Endodermal cell (in vitro differentiated cells): ENCODE data around the gene INTS3. TPM values are rescaled to one million over a fixed set of nuclear protein-coding genes. Genes with fewer than 3 reads are reported as not detected.

Experiments used
- DNase-seq: peaks from one replicate; pipeline ENCODE4 v3.0.0-alpha.2; 2017
- H3K27ac ChIP-seq: 2 replicates; pipeline ENCODE4 v1.5.1; 2013; ENCODE audit warnings: mild to moderate bottlenecking, low read depth, low read length, moderate library complexity
- H3K27me3 ChIP-seq: 2 replicates; pipeline ENCODE4 v1.6.1; 2013; ENCODE audit warnings: mild to moderate bottlenecking, low read length, moderate library complexity; ENCODE audit not compliant: insufficient read depth, control insufficient read depth, poor library complexity, severe bottlenecking
- H3K36me3 ChIP-seq: 2 replicates; pipeline ENCODE4 v1.7.0; 2013; ENCODE audit warnings: mild to moderate bottlenecking, low read length, moderate library complexity; ENCODE audit not compliant: control insufficient read depth, insufficient read depth
- H3K4me1 ChIP-seq: one replicate; pipeline ENCODE4 v1.7.0; 2013; ENCODE audit warnings: low read length; ENCODE audit not compliant: control insufficient read depth, insufficient read depth
- H3K4me3 ChIP-seq: 2 replicates; pipeline ENCODE4 v1.5.1; 2013; ENCODE audit warnings: mild to moderate bottlenecking, low read length, moderate library complexity
- H3K9ac ChIP-seq: 2 replicates; pipeline ENCODE4 v1.6.1; 2013; ENCODE audit warnings: mild to moderate bottlenecking, low read length, moderate library complexity; ENCODE audit not compliant: poor library complexity, severe bottlenecking; ENCODE audit errors: extremely low read depth
- H3K9me3 ChIP-seq: 2 replicates; pipeline ENCODE4 v1.6.1; 2013; ENCODE audit warnings: mild to moderate bottlenecking, low read length, moderate library complexity; ENCODE audit not compliant: control insufficient read depth
- H3K27ac Mint-ChIP-seq: 2 replicates; pipeline ENCODE4 v1.8.0; 2020; ENCODE audit warnings: mixed read lengths
- H3K27me3 Mint-ChIP-seq: 2 replicates; pipeline ENCODE4 v1.8.0; 2021; ENCODE audit warnings: mild to moderate bottlenecking, mixed read lengths; ENCODE audit not compliant: insufficient read depth
- H3K36me3 Mint-ChIP-seq: 2 replicates; pipeline ENCODE4 v1.8.0; 2020; ENCODE audit warnings: low read depth, mixed read lengths
- H3K4me1 Mint-ChIP-seq: 2 replicates; pipeline ENCODE4 v1.8.0; 2020; ENCODE audit warnings: mixed read lengths
- H3K4me3 Mint-ChIP-seq: 2 replicates; pipeline ENCODE4 v1.8.0; 2020; ENCODE audit warnings: mild to moderate bottlenecking, moderate library complexity, mixed read lengths
- H3K9me3 Mint-ChIP-seq: 2 replicates; pipeline ENCODE4 v1.8.0; 2020; ENCODE audit warnings: mild to moderate bottlenecking, mixed read lengths
- CTCF ChIP-seq: fragments of 200-600 bp; sonication (generic); conservative IDR thresholded peaks from 2 replicates; pipeline ENCODE4 v1.5.0; 2021; ENCODE audit warnings: antibody characterized with exemption, mild to moderate bottlenecking
- WGBS, 2 experiments: methylation state at CpG; one replicate each; pipeline versions ENCODE4 v1.1.5 to v1.1.7; 2013; ENCODE audit warnings: missing lambda C conversion rate in 2 of 2, mixed read lengths in 1 of 2; ENCODE audit not compliant: insufficient coverage in 1 of 2, insufficient read length in 1 of 2; 5-methylcytosine and 5-hydroxymethylcytosine counted together
- total RNA-seq, 2 donors: library from RNA; stranded (reverse); fragmentation: NEBNext Ultra II Directional in 1 of 2; extraction: Animal tissue kit (Norgen Biotek cat#: 25700) in 1 of 2; gene quantifications; 2 replicates in 1 of 2; 3 replicates in 1 of 2; pipeline ENCODE4 v1.2.1, GENCODE V29; 2021

The INTS3 gene
- total RNA-seq, 2 donors from 2014 or later, result 94.4 to 117 TPM

GRCh38 chr1:153801786-153802697 is 74.2 kb downstream of the INTS3 start:
- H3K4me3 ChIP-seq, result no peak overlapping the region
- DNase-seq, result no peak
- peaks cover 17% of the 10 kb centered on the region for H3K36me3 Mint-ChIP-seq
- WGBS, 2 experiments, result 92 to 100% methylated on average over 3 to 7 of the region's 7 CpGs
- no peaks in the 10 kb centered on the region for H3K9me3 ChIP-seq
- no peaks in the 10 kb centered on the region for H3K4me1 ChIP-seq
- H3K27me3 ChIP-seq, result no peaks in the 10 kb centered on the region
- no peak overlapping the region for H3K4me3 Mint-ChIP-seq
- H3K9me3 Mint-ChIP-seq, result no peaks in the 10 kb centered on the region
- H3K27me3 Mint-ChIP-seq, result no peaks in the 10 kb centered on the region
- H3K27ac Mint-ChIP-seq, result peak overlapping the region; percentile 39
- peak overlapping the region; percentile 17 for H3K27ac ChIP-seq
- H3K36me3 ChIP-seq, result peaks cover 17% of the 10 kb centered on the region
- TF ChIP-seq CTCF, result no peak
- no peak overlapping the region for H3K9ac ChIP-seq
- no peaks in the 10 kb centered on the region for H3K4me1 Mint-ChIP-seq

- Mint-ChIP-seq H3K4me3 (no peak overlapping the region), H3K9me3 (no peaks in the 10 kb centered on the region), H3K36me3 (peaks cover 23% of the 10 kb centered on the region), H3K4me1 (no peaks in the 10 kb centered on the region), H3K27me3 (no peaks in the 10 kb centered on the region), H3K27ac (no peak overlapping the region)
- WGBS, 2 experiments, result 87 to 97% methylated on average over 3 of the region's 3 CpGs
- no peak for TF ChIP-seq CTCF
- no peak overlapping the region for H3K9ac ChIP-seq
- no peaks in the 10 kb centered on the region for H3K4me1 ChIP-seq
- no peaks in the 10 kb centered on the region for H3K9me3 ChIP-seq
- peaks cover 29% of the 10 kb centered on the region for H3K36me3 ChIP-seq
- no peaks in the 10 kb centered on the region for H3K27me3 ChIP-seq
- no peak for DNase-seq
- H3K4me3 ChIP-seq, result no peak overlapping the region
- H3K27ac ChIP-seq, result peak overlapping the region; percentile 47
Observed at GRCh38 chr1:153803470-153804056, 75.7 kb downstream of the INTS3 start.

- WGBS, 2 experiments, result 85 to 91% methylated on average over 1 to 2 of the region's 2 CpGs
- TF ChIP-seq CTCF, result no peak
- H3K4me3 Mint-ChIP-seq, result no peak overlapping the region
- Histone ChIP-seq H3K27me3 (no peaks in the 10 kb centered on the region), H3K4me1 (no peaks in the 10 kb centered on the region), H3K9me3 (no peaks in the 10 kb centered on the region), H3K9ac (no peak overlapping the region), H3K27ac (no peak overlapping the region), H3K36me3 (peaks cover 35% of the 10 kb centered on the region), H3K4me3 (no peak overlapping the region)
- no peaks in the 10 kb centered on the region for H3K27me3 Mint-ChIP-seq
- H3K36me3 Mint-ChIP-seq, result peaks cover 26% of the 10 kb centered on the region
- H3K9me3 Mint-ChIP-seq, result no peaks in the 10 kb centered on the region
- no peaks in the 10 kb centered on the region for H3K4me1 Mint-ChIP-seq
- no peak for DNase-seq
- no peak overlapping the region for H3K27ac Mint-ChIP-seq
Observed at GRCh38 chr1:153804112-153804511, 76.3 kb downstream of the INTS3 start.
